DND-41 (cell line): Measurements from ENCODE around the gene C5.

ENCODE experiments used
- CTCF ChIP-seq: IDR thresholded peaks from 2 replicates; pipeline ENCODE4 v1.5.1; 2012; ENCODE audit warnings: borderline replicate concordance, low read length, moderate library complexity, mild to moderate bottlenecking; ENCODE audit not compliant: poor library complexity, severe bottlenecking; ENCODE audit errors: extremely low read depth
- EZH2 ChIP-seq: IDR thresholded peaks from 3 replicates; pipeline ENCODE4 v1.6.1; 2012; ENCODE audit warnings: borderline replicate concordance, low read depth, mild to moderate bottlenecking, moderate library complexity, low read length, inconsistent platforms; ENCODE audit not compliant: severe bottlenecking

GRCh38 chr9:121059513-121059912 is 9.4 kb upstream of the C5 start:
- no peak for TF ChIP-seq EZH2
- TF ChIP-seq CTCF = no peak
